ENCODE results near the gene HOXD8.
A peak's percentile ranks its signal among the peaks of the same experiment; 100 is the strongest.

Gene HOXD8

DNA sequence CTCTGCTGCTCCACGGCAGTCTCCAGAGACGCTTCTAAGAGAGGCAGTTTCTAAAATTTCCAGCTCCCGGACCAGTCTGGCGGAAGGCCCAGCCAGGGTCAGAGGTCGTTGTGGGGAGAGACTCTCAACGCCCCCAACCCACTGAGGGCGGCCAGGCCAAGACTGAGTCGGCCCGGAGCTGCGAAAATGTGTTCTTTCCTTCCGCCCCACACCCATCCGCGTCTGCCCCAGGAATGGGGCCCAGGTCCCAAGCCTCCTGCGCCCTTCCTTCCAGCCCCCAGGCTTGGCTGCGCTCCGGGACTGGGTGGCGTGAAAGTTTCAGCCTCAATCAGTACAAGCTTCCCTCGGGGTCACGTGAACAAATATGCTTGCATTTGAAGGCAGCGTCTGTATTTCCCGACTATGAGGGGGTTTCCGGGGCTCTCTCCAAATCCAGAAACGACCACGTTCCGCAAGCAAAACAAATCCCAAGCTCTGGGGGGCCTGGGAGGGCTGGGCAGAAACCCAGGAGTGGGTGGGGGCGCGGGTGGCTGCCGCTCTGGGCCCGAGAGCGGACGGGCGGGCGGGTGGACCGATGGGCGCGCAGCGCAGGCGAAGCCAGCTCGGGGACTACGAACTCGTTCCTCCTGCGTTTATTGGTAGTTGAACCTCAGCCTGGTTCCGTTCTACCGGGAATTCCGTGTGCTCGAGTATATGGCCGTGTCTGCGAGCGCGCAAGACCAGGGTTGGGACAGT lies 30.9 kb downstream of the HOXD8 start:
- CTCF ChIA-PET: interaction anchor here (0.7 to 2.5 kb wide), 3 partner anchors 33 to 67 kb away, joined by 3 to 10 read pairs (median 4); no protein-coding TSS in a partner anchor
- no peak overlapping the region for H3K4me3 Mint-ChIP-seq
- DNase-seq: no peak
- H3K4me1 Mint-ChIP-seq: peaks cover 5% of the 10 kb centered on the region
- peaks cover 98% of the 10 kb centered on the region for H3K27me3 Mint-ChIP-seq
- H3K9me3 Mint-ChIP-seq: peaks cover 2% of the 10 kb centered on the region
- H3K36me3 Mint-ChIP-seq: peaks cover 15% of the 10 kb centered on the region
- no peak overlapping the region for H3K27ac Mint-ChIP-seq

DNA sequence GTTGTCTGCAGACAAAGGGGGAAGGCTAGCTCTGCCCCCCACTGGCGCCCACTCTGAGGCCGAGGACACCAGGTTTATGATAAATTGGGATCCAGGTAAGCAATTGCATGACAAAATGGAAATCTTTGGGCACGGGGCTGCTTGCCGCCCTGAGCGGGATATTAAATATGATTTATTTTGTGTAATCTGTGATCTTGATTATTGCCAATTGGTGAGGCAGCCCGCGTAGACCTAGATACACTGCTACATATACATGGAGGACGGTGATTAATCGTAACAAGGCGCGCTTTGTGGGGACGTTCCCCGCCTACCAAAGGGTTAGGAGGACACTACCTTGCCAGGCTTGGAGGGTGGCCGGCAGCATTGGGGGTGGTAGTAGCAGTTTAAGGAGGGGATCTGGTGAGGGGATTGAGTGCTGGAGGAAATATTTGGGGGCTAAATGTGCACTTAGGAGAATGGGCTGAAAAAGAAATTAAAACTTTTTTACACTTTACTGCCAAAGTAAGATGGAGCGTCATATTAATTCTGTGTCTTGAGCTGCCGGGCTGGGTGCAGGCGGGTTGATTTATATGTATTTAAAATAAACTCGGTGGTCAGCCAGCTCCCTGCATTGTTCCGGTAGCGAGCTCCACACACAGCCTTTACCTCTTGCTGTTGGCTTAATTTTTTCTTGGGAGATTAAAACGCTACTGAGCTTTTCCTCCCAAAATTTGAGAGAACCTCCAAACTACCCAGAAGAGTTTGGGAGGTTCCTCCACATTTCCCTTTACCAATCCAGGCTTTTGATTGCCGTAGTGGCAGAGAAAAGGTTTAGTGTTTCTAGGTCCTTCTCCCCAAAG lies 31.7 kb downstream of the HOXD8 start:
- CTCF ChIA-PET: interaction anchor here (0.6 to 2.5 kb wide), 6 partner anchors 21 to 67 kb away, joined by 3 to 10 read pairs (median 4); no protein-coding TSS in a partner anchor
- Mint-ChIP-seq H3K4me3 (no peak overlapping the region), H3K4me1 (peaks cover 5% of the 10 kb centered on the region), H3K27ac (peak overlapping the region; percentile 14), H3K27me3 (peaks cover 98% of the 10 kb centered on the region), H3K36me3 (peaks cover 15% of the 10 kb centered on the region), H3K9me3 (peaks cover 2% of the 10 kb centered on the region)
- no peak for DNase-seq

DNA sequence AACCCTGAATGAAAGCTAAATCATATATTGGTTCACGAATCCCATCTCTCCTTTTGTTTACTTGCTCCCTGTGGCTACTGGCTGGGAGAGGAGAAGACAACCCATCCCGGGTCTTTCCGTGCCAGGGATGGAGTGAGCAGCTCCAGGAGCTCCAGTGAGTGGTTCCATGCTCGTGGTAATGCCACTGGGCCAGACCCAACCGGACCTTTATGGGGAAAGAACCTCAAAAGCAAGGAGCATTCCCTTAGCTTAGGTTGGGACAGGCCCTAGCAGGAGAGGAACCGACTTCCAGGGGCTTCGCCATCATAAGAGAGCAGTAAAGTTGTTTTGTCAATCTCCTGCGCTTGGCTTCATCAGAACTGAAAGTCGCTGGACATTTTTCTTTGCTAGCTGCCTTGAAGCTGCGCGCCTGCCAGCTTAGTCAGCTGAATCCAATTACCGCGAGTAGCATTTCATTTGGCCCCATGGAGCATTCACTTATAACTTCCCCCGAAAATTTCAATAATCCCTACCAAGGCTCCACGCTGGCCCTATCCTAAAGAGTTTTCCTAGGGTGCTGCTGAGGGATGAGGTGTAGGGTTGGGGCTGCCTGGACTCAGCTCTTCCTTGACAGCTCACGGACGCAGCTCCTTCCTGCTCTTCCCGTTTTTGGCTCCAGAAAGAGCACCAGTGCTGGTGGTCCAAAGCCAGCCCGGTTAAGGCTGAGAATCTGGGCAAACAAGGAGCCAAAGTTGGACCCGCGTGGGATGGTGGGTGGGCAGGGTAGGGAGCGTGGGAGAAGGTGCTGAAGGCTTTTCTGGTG lies 32.5 kb downstream of the HOXD8 start:
- Mint-ChIP-seq H3K36me3 (peaks cover 15% of the 10 kb centered on the region), H3K9me3 (peaks cover 2% of the 10 kb centered on the region), H3K4me3 (no peak overlapping the region), H3K27ac (peak overlapping the region; percentile 14), H3K27me3 (peaks cover 99% of the 10 kb centered on the region), H3K4me1 (peaks cover 5% of the 10 kb centered on the region)
- CTCF ChIA-PET: interaction anchor here (1.0 to 2.5 kb wide), 7 partner anchors 9 to 393 kb away, joined by 3 to 10 read pairs (median 4); no protein-coding TSS in a partner anchor
- DNase-seq: no peak

GRCh38 chr2:176162911-176163671 lies 33.6 kb downstream of the HOXD8 start:
- H3K9me3 Mint-ChIP-seq: peaks cover 2% of the 10 kb centered on the region
- CTCF ChIA-PET: interaction anchor here (1.0 to 2.5 kb wide), 5 partner anchors 8 to 392 kb away, joined by 3 to 10 read pairs (median 4); no protein-coding TSS in a partner anchor
- peak overlapping the region; percentile 37 for H3K27ac Mint-ChIP-seq
- peaks cover 100% of the 10 kb centered on the region for H3K27me3 Mint-ChIP-seq
- peaks cover 5% of the 10 kb centered on the region for H3K4me1 Mint-ChIP-seq
- H3K4me3 Mint-ChIP-seq: no peak overlapping the region
- H3K36me3 Mint-ChIP-seq: peaks cover 15% of the 10 kb centered on the region
- DNase-seq: no peak

DNA sequence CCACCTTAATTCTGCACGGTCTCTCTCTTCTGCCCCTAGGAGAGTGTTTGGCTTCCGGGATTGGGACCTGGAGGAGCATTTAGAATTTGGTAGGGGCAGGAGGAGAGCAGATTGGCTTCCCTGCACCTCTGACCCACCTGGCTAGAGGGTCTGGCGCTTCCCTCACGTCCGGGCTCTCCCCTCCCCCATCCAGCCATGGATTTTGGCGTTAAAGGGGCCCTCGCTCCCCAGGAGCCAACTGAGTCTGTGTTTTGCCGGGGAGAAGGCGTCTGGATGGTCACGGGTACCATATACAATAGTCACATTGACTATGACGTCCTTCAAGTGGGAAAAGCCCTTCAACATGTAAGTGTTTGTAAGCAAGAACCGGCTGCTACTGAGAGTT lies 34.2 kb downstream of the HOXD8 start:
- Mint-ChIP-seq H3K27me3 (peaks cover 98% of the 10 kb centered on the region), H3K4me1 (peaks cover 2% of the 10 kb centered on the region), H3K9me3 (peaks cover 2% of the 10 kb centered on the region), H3K4me3 (no peak overlapping the region), H3K36me3 (peaks cover 12% of the 10 kb centered on the region), H3K27ac (peak overlapping the region; percentile 53)
- CTCF ChIA-PET: no interaction called here
- no peak for DNase-seq

- Mint-ChIP-seq H3K27me3 (peaks cover 98% of the 10 kb centered on the region), H3K4me3 (peak overlapping the region; percentile 5), H3K9me3 (peaks cover 2% of the 10 kb centered on the region), H3K27ac (peak overlapping the region; percentile 53), H3K36me3 (peaks cover 12% of the 10 kb centered on the region), H3K4me1 (peaks cover 2% of the 10 kb centered on the region)
- DNase-seq: no peak
- CTCF ChIA-PET: no interaction called here
Measured at GRCh38 chr2:176164201-176164600, 34.7 kb downstream of the HOXD8 start.

DNA sequence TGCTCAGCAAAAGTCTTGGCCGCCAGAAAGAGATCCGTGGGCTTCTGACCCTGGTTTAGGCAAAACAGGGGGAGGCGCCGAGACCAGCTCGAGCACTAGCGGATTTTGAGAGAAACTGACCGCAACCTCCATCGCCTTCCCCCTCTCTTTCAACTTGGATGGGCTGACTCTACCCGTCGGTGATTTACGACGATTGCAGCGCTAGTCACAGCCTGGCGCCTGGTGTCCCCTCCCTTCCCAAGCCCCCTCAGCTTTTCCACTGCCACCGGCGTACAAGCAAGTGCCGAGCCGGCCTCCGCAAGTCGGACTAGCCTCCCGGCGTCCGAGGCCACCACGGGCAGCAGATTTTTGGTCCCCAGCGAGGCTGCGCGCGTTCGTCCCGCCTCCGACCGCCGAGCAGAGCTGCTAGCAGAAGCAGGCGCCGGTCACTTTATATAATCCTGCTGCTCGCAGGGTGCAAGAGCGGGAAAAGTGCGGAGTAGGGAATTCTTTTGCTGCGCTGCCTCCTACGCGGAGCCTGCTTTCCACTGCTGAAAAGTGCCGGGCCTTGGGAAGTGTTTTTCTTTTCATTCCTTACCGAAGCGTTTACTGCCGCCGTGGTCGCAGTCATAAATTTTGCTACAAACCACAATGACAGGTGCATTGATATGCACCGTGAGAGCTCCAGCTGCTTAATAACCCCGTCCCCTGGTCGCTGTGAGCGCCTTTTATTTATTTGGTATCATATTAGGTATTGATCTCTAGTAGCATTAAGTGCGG lies 35.3 kb downstream of the HOXD8 start:
- Mint-ChIP-seq H3K36me3 (peaks cover 12% of the 10 kb centered on the region), H3K4me3 (peak overlapping the region; percentile 5), H3K4me1 (peaks cover 2% of the 10 kb centered on the region), H3K27me3 (peaks cover 98% of the 10 kb centered on the region), H3K9me3 (peaks cover 2% of the 10 kb centered on the region), H3K27ac (peak overlapping the region; percentile 53)
- DNase-seq: no peak
- CTCF ChIA-PET: no interaction called here

- CTCF ChIA-PET: no interaction called here
- no peak overlapping the region for H3K27ac Mint-ChIP-seq
- no peak for DNase-seq
- H3K9me3 Mint-ChIP-seq: peaks cover 2% of the 10 kb centered on the region
- H3K4me3 Mint-ChIP-seq: no peak overlapping the region
- H3K36me3 Mint-ChIP-seq: peaks cover 12% of the 10 kb centered on the region
- peaks cover 98% of the 10 kb centered on the region for H3K27me3 Mint-ChIP-seq
- H3K4me1 Mint-ChIP-seq: peaks cover under 1% of the 10 kb centered on the region
Measured at GRCh38 chr2:176165370-176166050, 36.0 kb downstream of the HOXD8 start.

DNA sequence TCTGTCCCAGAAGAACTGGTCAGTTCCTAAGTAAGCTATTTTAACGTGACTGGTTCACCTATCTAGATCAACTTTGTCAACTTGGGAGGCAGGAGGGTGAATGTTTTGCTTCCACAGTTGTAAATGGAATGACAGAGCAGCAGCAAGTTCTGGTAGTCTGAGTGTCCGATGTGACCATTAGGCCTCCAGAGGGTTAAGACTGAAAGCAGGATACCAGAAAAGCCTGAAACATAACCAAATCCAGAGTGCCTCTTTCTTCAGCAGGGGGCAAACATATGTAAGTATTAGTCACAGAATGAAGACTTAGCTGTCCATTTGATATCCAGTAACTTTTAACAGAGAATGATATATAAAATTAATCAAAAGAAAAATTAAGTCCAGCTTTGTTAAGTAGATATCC lies 36.8 kb downstream of the HOXD8 start:
- Mint-ChIP-seq H3K27me3 (peaks cover 98% of the 10 kb centered on the region), H3K9me3 (peaks cover 2% of the 10 kb centered on the region), H3K4me1 (no peaks in the 10 kb centered on the region), H3K4me3 (no peak overlapping the region), H3K36me3 (peaks cover 12% of the 10 kb centered on the region), H3K27ac (no peak overlapping the region)
- DNase-seq: no peak
- CTCF ChIA-PET: no interaction called here

GRCh38 chr2:176167398-176167797 lies 37.9 kb downstream of the HOXD8 start:
- H3K4me1 Mint-ChIP-seq: peaks cover under 1% of the 10 kb centered on the region
- H3K27ac Mint-ChIP-seq: no peak overlapping the region
- no peak overlapping the region for H3K4me3 Mint-ChIP-seq
- H3K9me3 Mint-ChIP-seq: peaks cover 2% of the 10 kb centered on the region
- peaks cover 98% of the 10 kb centered on the region for H3K27me3 Mint-ChIP-seq
- CTCF ChIA-PET: no interaction called here
- no peak for DNase-seq
- peaks cover 12% of the 10 kb centered on the region for H3K36me3 Mint-ChIP-seq

- no peak for DNase-seq
- Mint-ChIP-seq H3K27ac (no peak overlapping the region), H3K4me3 (no peak overlapping the region), H3K4me1 (peaks cover 4% of the 10 kb centered on the region), H3K36me3 (peaks cover 2% of the 10 kb centered on the region), H3K9me3 (no peaks in the 10 kb centered on the region), H3K27me3 (peaks cover 98% of the 10 kb centered on the region)
- CTCF ChIA-PET: interaction anchor here (1.0 to 1.9 kb wide), 2 partner anchors 286 to 385 kb away, joined by 6 read pairs; no protein-coding TSS in a partner anchor
Measured at GRCh38 chr2:176169181-176169580, 39.7 kb downstream of the HOXD8 start.

- DNase-seq: no peak
- Mint-ChIP-seq H3K9me3 (no peaks in the 10 kb centered on the region), H3K4me1 (peaks cover 4% of the 10 kb centered on the region), H3K27ac (no peak overlapping the region), H3K27me3 (peaks cover 98% of the 10 kb centered on the region), H3K36me3 (no peaks in the 10 kb centered on the region), H3K4me3 (no peak overlapping the region)
- CTCF ChIA-PET: interaction anchor here (1.0 to 1.9 kb wide), 2 partner anchors 285 to 385 kb away, joined by 6 read pairs; no protein-coding TSS in a partner anchor
Measured at GRCh38 chr2:176169711-176170110, 40.2 kb downstream of the HOXD8 start.
